GM21737 (cell line): ENCODE data around the gene CASP10.

Experiments used
- ATAC-seq: cut with Tn5 transposase; IDR thresholded peaks from one replicate; pipeline ENCODE4 v1.9.1; 2021; ENCODE audit warnings: mild to moderate bottlenecking, moderate library complexity; ENCODE audit not compliant: unreplicated experiment

CASP10 gene

DNA sequence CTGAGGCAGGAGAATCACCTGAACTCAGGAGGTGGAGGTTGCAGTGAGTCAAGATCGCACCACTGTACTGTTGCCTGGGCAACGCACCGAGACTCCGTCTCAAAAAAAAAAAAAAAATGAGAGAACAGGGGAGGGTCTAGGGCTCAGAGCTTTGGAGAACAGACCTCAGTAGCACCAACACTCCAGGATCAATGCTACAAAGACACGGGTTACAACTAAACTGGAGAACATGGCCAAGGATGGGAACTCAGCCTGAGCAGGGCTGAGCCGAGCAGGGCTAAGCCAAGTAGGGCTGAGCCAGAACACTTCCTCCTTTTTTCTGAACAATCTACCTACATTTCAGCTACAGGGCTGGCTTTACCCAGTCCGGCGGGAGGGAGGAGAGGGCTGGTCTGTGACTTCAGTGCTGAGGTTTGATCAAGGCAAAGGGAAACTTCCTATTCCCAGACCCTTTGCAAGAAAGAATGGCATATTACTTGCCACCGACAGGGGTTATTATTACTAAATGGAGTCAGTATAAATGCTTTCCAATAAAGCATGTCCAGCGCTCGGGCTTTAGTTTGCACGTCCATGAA lies 74.5 kb downstream of the CASP10 start:
- peak; percentile 42 for ATAC-seq

DNA sequence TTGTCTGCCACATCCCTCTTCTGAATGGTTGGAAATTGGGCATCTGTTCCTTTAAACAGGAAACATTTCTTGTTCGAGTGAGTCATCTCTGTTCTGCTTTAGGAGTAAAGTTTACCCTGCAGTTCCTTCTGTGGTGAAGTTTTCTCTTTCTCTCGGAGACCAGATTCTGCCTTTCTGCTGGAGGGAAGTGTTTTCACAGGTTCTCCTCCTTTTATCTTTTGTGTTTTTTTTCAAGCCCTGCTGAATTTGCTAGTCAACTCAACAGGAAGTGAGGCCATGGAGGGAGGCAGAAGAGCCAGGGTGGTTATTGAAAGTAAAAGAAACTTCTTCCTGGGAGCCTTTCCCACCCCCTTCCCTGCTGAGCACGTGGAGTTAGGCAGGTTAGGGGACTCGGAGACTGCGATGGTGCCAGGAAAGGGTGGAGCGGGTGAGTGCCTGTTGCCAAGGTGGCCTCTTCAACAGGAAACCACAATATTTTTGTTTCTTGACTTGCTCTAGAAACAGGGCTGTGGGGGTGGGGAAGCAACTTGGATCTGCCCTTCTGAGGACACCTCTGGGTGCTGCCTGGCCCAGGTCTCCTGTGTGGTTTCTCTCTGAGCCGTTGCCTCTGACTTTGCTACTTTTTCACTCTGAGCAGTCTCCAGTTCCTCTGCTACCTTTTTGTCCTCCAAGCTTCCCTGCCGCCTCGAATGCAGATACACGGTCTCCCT lies 75.2 kb downstream of the CASP10 start:
- peak; percentile 72 for ATAC-seq

DNA sequence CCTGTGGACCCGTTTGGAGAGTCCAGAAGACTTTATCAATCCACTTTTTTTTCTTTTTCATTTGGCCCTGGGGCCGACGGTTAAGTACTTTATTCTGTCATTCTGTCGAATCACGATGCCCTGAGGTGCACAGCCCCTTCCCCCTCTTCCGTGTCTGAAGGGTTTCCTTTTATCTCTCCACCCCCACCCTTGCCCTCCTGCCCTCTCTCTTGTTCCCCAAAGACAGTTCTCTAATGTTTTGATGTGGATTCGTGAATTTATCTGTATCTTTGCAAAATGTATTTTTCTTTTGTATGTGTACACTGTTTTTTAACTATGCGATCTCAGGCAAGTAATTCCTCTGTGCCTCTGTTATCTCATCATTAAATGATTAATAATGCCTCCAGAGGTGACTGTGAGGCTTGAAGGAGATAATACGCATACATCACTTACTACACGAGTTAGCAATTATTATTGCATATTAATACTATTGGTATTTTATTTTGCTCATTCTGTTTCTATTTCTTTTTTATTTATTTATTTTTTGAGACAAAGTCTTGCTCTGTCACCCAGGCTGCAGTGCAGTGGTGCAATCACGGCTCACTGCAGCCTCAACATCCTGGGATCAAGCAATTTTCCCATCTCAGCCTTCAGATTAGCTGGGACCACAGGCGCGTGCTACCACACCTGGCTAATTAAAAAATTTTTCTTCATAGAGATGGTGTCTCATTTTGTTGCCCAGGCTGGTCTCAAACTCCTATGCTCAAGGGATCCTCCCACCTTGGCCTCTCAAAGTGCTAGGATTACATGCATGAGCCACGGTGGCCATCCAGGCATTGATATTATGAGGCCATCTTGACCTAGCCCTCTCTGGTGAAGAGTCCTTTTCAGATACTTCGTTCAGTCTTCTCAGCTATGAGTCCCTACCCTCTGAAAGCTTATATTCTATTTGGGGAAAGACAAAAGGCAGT lies 76.0 kb downstream of the CASP10 start:
- peak; percentile 1 for ATAC-seq

DNA sequence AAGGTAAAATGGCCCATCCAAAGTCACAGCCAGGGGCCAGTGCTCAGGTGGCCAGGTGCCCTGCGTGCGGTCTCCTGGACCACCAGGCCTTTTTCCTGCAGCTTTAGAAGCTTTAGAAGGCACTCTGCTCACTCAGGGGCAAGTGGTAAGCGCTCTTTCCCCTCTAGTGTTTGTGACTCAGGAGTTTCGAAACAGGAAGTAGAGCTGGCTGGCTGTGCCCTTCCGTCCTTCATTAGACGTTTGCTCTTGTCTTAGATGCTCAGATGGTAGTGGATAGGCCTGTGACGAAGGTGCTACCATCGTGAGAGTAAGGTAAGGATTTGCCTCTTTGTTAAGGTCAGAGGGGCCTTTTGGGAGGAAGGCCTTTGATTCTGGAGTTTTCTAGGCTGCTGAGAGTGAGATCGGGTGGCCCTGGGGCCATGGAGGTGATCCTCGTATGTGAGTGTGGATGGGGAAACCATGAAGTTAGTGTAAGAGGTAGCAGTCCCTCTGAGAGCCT lies 77.4 kb downstream of the CASP10 start, which contains the start of gene CASP8:
Gene CASP8, plus strand, starts transcription at position 235 of the 499 bp plus-strand sequence. CDS start 5,951 bp downstream, outside the sequence.
- no peak for ATAC-seq

DNA sequence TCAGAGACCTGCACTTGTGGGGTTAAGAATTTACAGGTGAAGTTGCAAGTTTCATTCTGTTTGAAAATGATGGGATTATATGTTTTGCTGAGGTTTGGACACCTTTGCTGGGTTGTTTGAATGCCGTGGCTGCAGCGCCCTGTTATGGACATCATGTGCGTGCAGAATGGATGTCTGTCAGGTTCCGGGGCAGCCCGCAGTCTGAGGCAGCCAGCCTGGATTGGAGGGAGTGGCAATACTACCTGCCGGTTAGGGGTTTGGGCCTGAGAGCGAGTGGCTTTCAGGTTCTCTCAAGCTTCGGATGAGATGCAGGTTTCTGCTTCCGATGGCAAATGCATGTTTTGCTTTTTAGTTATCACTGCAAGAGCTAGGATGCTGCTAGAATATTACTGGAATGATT lies 78.5 kb downstream of the CASP10 start:
- no peak for ATAC-seq

DNA sequence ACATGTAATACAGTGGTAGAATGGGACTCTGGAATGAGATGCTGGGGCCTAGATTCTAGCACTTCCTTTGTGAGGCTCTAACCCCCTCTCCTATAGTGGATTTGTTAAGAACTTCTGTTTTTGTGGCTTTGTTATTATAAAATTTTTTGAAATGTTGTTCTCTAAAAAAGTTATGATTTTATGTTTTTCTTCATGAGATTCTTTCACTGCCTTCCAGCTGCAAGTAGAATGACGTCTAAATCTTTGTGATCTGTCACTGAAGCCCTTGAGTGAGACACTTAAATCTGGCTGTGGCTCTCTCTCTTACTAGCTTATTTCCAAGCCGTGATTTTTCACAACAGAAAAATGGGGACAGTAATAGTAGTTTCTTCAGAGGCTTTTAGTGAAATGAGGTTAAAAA lies 79.0 kb downstream of the CASP10 start:
- no peak for ATAC-seq

DNA sequence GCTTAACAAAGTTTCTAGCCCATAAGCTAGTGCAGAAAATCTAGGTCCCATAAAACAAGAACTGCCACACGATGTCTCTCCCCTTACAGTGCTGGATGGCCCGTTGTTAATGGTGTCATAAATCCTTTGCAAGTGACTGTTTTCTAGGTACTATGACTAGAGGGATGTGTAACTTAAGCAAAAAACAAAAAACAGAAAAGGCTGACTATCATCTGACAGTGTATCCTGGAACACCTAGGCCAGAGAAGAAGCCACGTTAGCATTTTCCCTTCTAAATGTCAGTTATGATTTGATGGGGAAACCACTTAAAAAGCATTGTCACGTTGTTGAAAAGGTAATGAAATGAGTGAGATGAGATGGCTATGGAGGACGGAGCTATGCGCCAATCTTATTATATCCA lies 79.8 kb downstream of the CASP10 start:
- ATAC-seq: no peak

DNA sequence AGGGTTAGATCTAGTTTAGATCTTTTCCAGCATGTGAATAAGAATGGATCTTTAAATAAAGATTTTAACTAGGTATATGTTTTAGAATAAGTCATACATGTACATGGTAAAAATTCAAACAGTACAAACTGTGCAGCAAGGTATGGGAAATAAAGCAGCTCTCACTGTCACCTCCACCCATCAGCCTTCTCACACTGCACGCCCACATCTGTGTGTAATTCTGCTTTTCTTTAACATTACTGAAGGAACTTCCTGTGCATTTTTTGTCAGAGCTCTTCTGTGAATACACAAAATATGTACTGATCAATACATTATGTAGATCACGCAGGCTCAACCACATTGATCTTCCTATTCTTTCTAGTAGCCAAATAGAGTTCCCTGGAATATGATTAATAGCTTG lies 80.8 kb downstream of the CASP10 start:
- ATAC-seq: no peak

DNA sequence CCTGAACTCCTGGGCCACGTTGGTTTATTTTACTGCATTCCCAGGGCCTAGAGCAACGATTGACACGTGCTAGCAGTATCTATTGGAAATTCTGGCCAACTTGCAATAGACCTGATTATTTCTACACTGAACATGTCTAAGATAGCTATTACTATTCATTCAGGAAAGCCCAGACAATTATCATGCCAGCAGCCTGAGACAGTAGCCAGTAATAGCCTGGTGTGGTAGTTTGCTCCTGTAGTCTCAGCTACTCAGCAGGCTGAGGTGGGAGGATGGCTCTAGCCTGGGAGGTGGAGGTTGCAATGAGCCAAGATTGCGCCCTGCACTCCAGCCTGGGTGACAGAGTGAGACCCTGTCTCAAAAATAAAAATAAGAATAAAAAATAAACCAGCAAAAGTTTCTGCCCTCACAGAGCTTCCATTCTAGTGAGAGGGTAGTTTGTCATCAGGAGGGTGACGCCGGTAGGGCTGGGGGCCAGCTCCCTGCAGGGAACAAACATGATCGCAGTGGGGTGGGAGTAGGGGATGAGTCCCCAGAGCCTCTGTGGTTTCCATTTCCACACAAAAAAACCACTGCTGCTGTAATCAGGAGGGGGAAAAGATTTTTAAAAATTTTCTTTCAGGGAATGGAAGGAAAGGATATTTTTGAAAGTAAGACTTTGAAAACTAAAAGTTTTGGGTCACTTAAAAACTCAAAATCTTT lies 81.7 kb downstream of the CASP10 start:
- no peak for ATAC-seq

DNA sequence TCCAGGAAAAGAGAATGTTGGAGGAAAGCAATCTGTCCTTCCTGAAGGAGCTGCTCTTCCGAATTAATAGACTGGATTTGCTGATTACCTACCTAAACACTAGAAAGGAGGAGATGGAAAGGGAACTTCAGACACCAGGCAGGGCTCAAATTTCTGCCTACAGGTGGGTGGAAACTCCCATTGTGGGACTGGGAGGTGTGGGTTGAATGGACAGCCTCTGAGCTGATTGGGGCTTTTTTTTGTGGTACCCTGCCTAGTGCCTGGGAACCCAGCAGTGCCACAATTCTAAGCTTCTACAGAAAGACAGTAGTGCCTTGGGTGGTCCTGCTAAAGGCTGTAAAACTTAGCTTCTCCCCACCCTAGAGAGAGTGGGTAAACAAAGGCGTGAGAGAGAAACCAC lies 83.7 kb downstream of the CASP10 start:
- ATAC-seq: no peak

DNA sequence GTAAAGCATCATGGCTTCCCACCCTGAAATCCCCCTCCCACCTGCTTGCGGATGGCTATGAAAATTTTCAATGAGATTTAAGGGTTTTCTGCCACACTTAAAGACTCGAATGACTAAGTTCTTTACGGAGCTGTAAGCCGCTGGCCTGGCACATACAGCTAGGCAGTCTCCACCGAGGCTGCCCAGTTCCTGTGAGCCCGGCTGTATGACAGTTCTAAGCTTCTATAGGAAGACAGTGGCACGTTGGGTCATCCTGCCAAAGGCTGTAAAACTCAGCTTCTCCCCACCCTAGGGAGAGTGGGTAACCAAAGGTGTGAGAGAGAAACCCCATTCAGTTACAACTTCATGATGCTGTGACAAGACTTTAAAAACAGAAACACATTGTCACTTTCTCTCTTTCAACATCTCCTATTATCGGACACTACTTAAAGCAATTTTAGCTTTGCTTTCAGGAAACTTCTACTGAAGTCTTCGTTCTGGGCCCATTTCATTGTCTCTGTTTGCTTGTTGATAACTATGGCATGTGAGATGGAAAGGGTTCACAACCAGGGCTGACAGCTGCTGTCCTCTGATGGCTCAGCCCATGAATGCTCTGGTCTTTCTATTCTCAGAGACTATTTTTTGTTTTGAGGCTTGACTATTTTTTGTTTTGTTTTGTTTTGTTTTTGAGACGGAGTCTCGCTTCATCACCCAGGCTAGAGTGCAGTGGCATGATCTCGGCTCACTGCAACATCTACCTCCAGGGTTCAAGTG lies 84.5 kb downstream of the CASP10 start:
- no peak for ATAC-seq

DNA sequence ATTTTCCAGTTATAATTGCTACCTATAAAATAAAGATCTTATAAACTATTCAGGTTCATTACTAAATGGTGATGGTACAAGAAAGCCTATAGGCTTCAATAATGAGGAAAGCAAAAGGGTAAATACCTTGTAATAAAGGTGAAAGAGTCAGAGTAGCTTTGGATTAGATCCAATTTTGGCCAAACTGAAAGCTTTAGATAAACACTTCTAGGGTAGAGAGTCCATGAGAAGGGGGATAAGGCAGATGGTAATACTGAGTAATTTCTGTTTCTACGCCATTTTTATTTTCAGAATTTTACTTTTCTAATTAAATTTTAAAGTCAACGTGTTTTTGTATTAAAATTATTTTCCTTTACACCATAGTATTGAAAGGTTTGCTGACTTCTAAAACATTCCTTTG lies 86.8 kb downstream of the CASP10 start:
- ATAC-seq: no peak

DNA sequence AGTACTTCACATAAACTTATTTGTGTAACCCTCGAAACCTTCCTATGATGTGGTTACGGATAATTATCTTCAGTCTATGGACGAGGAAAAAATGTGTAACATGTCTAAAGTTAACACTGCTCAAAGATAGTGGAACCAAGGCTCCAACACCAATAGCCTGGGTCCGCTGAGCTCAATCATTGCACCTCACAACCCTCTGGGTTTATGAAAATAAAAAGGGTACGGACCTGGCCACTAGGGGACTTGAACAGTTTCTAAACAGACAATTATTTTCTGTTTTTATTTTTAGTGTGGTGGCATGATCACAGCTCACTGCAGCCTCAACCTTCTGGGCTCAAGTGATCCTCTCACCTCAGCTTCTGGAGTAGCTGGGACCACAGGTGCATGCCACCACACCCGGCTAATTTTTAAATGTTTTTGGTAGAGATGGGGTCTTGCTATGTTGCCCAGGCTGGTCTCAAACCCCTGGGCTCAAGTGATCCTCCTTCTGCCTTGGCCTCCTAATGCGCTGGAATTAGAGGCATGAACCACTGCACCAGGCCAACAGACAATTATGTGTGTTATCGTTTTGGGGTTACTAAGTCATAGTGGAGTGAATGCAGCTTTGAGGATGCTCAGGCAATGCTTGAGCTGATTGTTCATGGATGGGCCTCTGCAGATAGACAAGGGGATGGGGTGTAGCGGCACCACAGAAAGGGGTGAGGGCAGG lies 87.5 kb downstream of the CASP10 start:
- ATAC-seq: no peak

DNA sequence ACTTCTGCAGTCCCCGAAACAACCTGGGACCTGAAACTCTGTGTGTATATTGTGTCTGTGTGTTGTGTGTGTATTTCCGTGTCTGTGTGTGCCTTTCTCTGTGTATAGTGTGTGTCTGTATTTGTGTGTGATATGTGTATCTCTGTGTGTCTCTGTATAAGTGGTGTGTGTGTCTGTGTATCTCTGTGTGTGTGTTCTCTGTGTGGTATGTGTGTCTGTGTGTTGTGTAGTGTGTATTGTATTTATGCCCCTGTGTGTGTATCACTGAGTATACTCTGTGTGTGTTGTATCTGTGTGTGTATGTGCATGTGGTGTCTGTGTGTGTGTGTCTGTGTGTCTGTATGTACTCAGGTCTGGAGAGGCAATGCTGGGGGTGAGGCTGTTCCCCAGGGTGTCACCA lies 89.0 kb downstream of the CASP10 start:
- no peak for ATAC-seq

DNA sequence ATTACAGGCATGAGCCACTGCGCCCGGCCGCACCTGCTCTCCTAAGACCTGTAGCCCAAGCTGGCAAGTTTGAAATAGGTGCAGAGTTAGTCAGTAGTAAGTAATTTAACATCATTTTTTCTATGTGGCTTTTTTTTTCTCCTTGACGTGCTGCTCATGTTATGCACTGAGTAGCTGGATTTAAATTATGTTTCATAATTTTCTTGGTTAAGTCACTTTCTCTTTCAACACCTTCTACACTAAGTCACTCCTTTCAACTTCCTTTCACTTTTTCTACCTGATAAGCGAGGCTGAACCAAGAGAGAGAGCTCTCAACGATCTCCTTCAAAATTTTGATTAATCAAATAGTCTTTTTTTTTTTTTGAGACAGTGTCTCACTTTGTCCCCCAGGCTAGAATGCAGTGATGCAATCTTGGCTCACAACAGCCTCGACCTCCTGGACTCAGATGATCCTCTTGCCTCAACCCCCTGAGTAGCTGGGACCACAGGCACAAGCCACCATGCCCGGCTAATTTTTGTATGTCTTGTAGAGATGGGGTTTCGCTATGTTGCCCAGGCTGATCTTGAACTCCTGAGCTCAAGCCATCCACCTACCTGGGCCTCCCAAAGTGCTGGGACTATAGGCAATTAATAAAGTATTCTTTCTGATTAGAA lies 90.5 kb downstream of the CASP10 start:
- no peak for ATAC-seq

DNA sequence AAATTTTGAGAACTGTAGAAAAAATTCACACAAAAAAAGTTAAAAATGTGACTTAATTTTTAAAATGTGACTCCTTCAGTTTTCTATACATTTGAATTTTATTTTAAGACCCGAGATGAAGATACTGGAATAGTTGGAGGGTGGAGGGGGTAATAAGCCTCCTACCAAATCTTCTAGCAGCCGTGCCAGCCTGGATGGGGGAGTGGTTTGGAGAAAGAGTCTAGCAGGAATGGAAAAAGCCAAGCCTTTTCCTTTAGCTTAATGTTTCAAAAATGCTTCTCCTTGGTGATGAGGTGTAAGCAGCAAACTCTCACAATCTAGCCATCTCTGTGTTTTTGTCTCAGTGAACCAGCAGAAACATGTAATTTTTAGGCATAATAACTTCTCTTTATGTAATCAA lies 92.1 kb downstream of the CASP10 start:
- ATAC-seq: no peak

DNA sequence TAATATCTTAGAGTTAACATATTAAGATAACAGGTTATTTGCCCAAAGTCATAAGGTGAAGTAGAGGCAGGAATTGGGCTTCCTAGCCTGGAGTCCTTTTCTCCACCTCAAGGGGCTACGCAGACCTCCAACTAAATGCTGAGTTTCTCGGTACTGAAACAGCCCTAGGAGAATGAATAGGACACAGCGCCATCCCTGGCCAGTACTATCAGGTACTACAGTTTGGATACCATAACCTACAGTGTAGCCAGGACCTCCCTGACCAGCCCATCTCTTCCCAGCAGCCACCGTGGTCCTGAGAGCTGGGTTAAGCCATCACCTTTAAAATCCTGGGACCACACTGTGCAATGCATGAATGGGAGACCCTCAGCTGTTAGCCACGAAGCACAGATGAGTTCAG lies 93.0 kb downstream of the CASP10 start:
- ATAC-seq: no peak

DNA sequence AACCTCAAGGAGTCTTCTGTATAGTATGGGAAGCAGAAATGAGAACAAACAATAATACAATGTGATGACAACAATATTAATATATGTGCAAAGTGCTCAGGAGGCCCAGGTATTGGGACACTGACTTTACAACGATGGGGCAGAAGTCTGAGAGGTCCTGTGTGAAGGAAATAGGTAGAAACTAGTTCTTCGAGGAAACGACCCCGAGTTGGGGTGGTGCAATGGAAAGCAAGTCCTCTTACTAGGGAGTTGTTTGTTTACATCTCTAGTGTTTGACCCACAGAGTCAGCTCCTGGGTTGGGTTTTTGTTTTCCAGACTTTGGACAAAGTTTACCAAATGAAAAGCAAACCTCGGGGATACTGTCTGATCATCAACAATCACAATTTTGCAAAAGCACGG lies 93.6 kb downstream of the CASP10 start:
- no peak for ATAC-seq
